HepG2 (cell line): ENCODE results near the gene TAAR6. TPM values are rescaled to one million over a fixed set of nuclear protein-coding genes. Genes with fewer than 3 reads are reported as not detected.
A peak's percentile ranks its signal among the peaks of the same experiment; 100 is the strongest.

ENCODE experiments used
- ATAC-seq: fragments of 200-7000 bp; cut with Tn5 transposase; 3 replicates; pipeline ENCODE4 v1.9.1; 2020; ENCODE audit warnings: mild to moderate bottlenecking, moderate library complexity
- BruUV-seq: library from RNA; stranded (reverse); fragments of 400-500 nt; replicated peaks from 2 replicates; lab custom pipeline; 2021; lab: Mats Ljungman, UMichigan
- CTCF ChIA-PET: fragments of 300-600 bp; formaldehyde crosslinking; extraction: SDS; loops from one replicate; lab custom pipeline; 2021; ENCODE audit warnings: low total read pairs, inconsistent platforms, low intra/inter-chr PET ratio; lab: Yijun Ruan, JAX
- POLR2A ChIA-PET: fragments of 350-600 bp; sonication (Branson Sonifier 250); formaldehyde crosslinking; loops from one replicate; lab custom pipeline; 2020; ENCODE audit warnings: antibody characterized with exemption, inconsistent platforms; lab: Yijun Ruan, JAX
- DNase-seq: peaks from one replicate; pipeline ENCODE4 v3.0.0-alpha.2; 2015; ENCODE audit warnings: low spot score
- FAIRE-seq: peaks from 3 replicates; lab custom pipeline; 2011; peaks lifted over from hg19 to GRCh38; lab: Jason Lieb, UNC
- H2AFZ ChIP-seq: one replicate; pipeline ENCODE4 v1.6.1; 2011; ENCODE audit warnings: low read length, inconsistent platforms
- H3K27ac ChIP-seq: fragments of 300-600 bp; 3 replicates; pipeline ENCODE4 v1.8.0; 2011; ENCODE audit warnings: mixed run types, mild to moderate bottlenecking, mixed read lengths, low read length, inconsistent platforms; ENCODE audit not compliant: insufficient read depth; ENCODE audit errors: extremely low read length
- H3K27me3 ChIP-seq, 2 experiments: fragments of 200-600 bp in 1 of 2; 2 replicates in 1 of 2; 3 replicates in 1 of 2; pipeline versions ENCODE4 v1.6.0 to v1.8.0; 2011; ENCODE audit warnings: low read length in 2 of 2, mild to moderate bottlenecking in 2 of 2, moderate library complexity in 2 of 2, inconsistent platforms in 1 of 2; ENCODE audit not compliant: insufficient read depth in 2 of 2, control insufficient read depth in 1 of 2
- H3K36me3 ChIP-seq, 2 experiments: fragments of 200-600 bp in 1 of 2; replicated peaks in 1 of 2; 2 replicates in 1 of 2; 3 replicates in 1 of 2; pipeline versions ENCODE4 v1.5.1 to v1.8.0; 2011; ENCODE audit warnings: low read length in 2 of 2, inconsistent platforms in 1 of 2; ENCODE audit not compliant: insufficient read depth in 2 of 2, control insufficient read depth in 1 of 2
- H3K4me1 ChIP-seq: 2 replicates; pipeline ENCODE4 v1.5.1; 2012; ENCODE audit warnings: low read length, inconsistent platforms; ENCODE audit not compliant: insufficient read depth
- H3K4me2 ChIP-seq: 2 replicates; pipeline ENCODE4 v1.6.0; 2011; ENCODE audit warnings: low read depth, low read length, inconsistent platforms
- H3K4me3 ChIP-seq, 3 experiments: fragments of 200-600 bp in 1 of 3; sonication (generic), shearing (Covaris generic) in 1 of 3; replicated peaks in 1 of 3; 2 replicates each; pipeline ENCODE4 v1.5.1; 2011 to 2016; ENCODE audit warnings: low read length in 3 of 3, inconsistent platforms in 2 of 3, low read depth in 2 of 3, mild to moderate bottlenecking in 2 of 3, control low read depth in 1 of 3, mixed read lengths in 1 of 3; ENCODE audit not compliant: insufficient read depth in 1 of 3
- H3K79me2 ChIP-seq: one replicate; pipeline ENCODE4 v1.6.1; 2011; ENCODE audit warnings: low read length, inconsistent platforms; ENCODE audit not compliant: insufficient read depth
- H3K9ac ChIP-seq: 2 replicates; pipeline ENCODE4 v1.6.0; 2011; ENCODE audit warnings: mild to moderate bottlenecking, low read depth, low read length, inconsistent platforms; ENCODE audit not compliant: insufficient read depth
- H3K9me3 ChIP-seq: 2 replicates; pipeline ENCODE4 v1.5.1; 2012; ENCODE audit warnings: mild to moderate bottlenecking, low read length
- H4K20me1 ChIP-seq: 2 replicates; pipeline ENCODE4 v1.6.0; 2011; ENCODE audit warnings: inconsistent platforms, mild to moderate bottlenecking, low read length, moderate library complexity; ENCODE audit not compliant: insufficient read depth
- BRF2 ChIP-seq: sonication (generic); formaldehyde crosslinking; IDR thresholded peaks from 2 replicates; pipeline ENCODE4 v1.8.1; 2022; ENCODE audit warnings: mild to moderate bottlenecking, missing genetic modification reagents
- CTCF ChIP-seq: sonication (generic); formaldehyde crosslinking; IDR thresholded peaks from 2 replicates; pipeline ENCODE4 v1.5.0; 2020; ENCODE audit warnings: mild to moderate bottlenecking, missing genetic modification reagents, moderate library complexity
- FOXO1 ChIP-seq: sonication (generic); formaldehyde crosslinking; IDR thresholded peaks from 2 replicates; pipeline ENCODE4 v1.4.0; 2020; ENCODE audit warnings: missing genetic modification reagents
- KDM5B ChIP-seq: sonication (generic); formaldehyde crosslinking; IDR thresholded peaks from 2 replicates; pipeline ENCODE4 v1.4.0; 2020; ENCODE audit warnings: missing genetic modification reagents, mild to moderate bottlenecking, borderline replicate concordance
- NR2F1 ChIP-seq, 2 experiments: fragments of 450-650 bp in 1 of 2; formaldehyde crosslinking in 1 of 2; IDR thresholded peaks; 2 replicates each; pipeline versions ENCODE4 v1.5.0 to v1.6.1; 2016 to 2020; ENCODE audit warnings: mild to moderate bottlenecking in 1 of 2, missing compliant biosample characterization in 1 of 2, missing genetic modification reagents in 1 of 2, moderate library complexity in 1 of 2
- RNF2 ChIP-seq: fragments of 450-650 bp; conservative IDR thresholded peaks from 2 replicates; pipeline ENCODE4 v1.6.1; 2016; ENCODE audit warnings: low read depth
- SMC3 ChIP-seq: IDR thresholded peaks from 2 replicates; pipeline ENCODE4 v1.6.1; 2011; ENCODE audit warnings: low read length, improper control_type of control experiment
- SP2 ChIP-seq: sonication (generic); formaldehyde crosslinking; IDR thresholded peaks from 2 replicates; pipeline ENCODE4 v1.5.1; 2020; ENCODE audit warnings: mild to moderate bottlenecking, missing genetic modification reagents
- STAG1 ChIP-seq: sonication (generic); formaldehyde crosslinking; IDR thresholded peaks from 2 replicates; pipeline ENCODE4 v1.4.0; 2020; ENCODE audit warnings: missing genetic modification reagents
- YY1 ChIP-seq: IDR thresholded peaks from 2 replicates; pipeline ENCODE4 v1.6.1; 2011; ENCODE audit warnings: low read length, low read depth, moderate library complexity, mild to moderate bottlenecking; ENCODE audit not compliant: insufficient read depth, insufficient replicate concordance
- ZMYM4 ChIP-seq: sonication (generic); formaldehyde crosslinking; IDR thresholded peaks from 2 replicates; pipeline ENCODE4 v1.8.1; 2023; ENCODE audit warnings: mild to moderate bottlenecking, missing genetic modification reagents
- ZNF362 ChIP-seq: sonication (generic); formaldehyde crosslinking; IDR thresholded peaks from 2 replicates; pipeline ENCODE4 v1.4.0; 2020; ENCODE audit warnings: missing genetic modification reagents, mild to moderate bottlenecking, borderline replicate concordance
- WGBS: methylation state at CpG from one replicate; pipeline ENCODE4 v1.1.6; 2017; ENCODE audit warnings: low lambda C conversion rate; 5-methylcytosine and 5-hydroxymethylcytosine counted together
- in situ Hi-C: cut with HindIII; loops from 2 replicates; pipeline ENCODE4 v1.10.0; 2017; ENCODE audit warnings: low pct_unique_long_range_greater_than_20kb; ENCODE audit not compliant: extremely low pct_ligation_motif_present
- intact Hi-C: fragments of 100-400 bp; cut with micrococcal nuclease; formaldehyde crosslinking; loops from one replicate; pipeline ENCODE4 v1.10.0; 2022; ENCODE audit not compliant: unreplicated experiment
- polyA plus RNA-seq, 8 experiments: library from polyadenylated mRNA; depleted of rRNA in 3 of 8; stranded (reverse) in 7 of 8; unstranded in 1 of 8; fragments of >200 nt; fragmentation: Illumina TruSeq in 4 of 8; extraction: Trizol in 4 of 8; gene quantifications; 2 replicates each; pipeline versions ENCODE4 v1.2.1 to v1.2.3, GENCODE V29; 2011 to 2016; ENCODE audit warnings: low read depth in 4 of 8, missing spikeins in 1 of 8, mixed read lengths in 1 of 8; ENCODE audit not compliant: insufficient read depth in 1 of 8
- total RNA-seq, 5 experiments: library from RNA; depleted of rRNA; stranded (reverse); fragments of >200 nt; fragmentation: Illumina TruSeq; extraction: Trizol; gene quantifications; 2 replicates each; pipeline ENCODE4 v1.2.3, GENCODE V29; 2016; ENCODE audit warnings: low read depth in 1 of 5
- TF ChIP-seq, protein P1 (sequence below): sonication (generic); formaldehyde crosslinking; IDR thresholded peaks from 2 replicates; pipeline ENCODE4 v1.8.1; 2023; ENCODE audit warnings: mild to moderate bottlenecking, missing genetic modification reagents, borderline replicate concordance

Gene TAAR6
- total and polyA plus RNA-seq, 2 of the 13 experiments (the other 11 are each of a cell fraction or from before 2014, with no cell fraction given) = not detected

DNA sequence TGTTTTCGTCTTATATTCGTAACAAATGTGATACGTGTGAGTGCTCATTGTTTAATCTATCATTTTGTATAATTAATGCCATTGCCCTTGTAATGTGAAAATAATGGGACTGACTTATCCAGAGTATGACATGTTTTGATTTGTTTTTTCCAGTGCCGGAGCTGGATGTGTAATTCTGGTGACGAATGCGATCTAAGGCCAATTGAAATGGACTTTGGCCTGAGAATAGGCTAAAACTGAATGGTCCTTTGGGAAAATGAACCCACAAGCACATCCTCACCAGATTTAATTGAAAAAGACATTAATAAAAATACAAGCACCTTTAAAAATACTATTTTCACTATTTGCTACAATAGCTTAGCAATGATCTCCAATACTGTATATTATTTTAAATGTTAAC, 26.1 kb downstream of the TAAR6 start (continued):
- TF ChIP-seq ZNF362 (CRISPR knock-in tag) (no peak), SP2 (CRISPR knock-in tag) (no peak)
- TF ChIP-seq, all 625 proteins: peak for 0

DNA sequence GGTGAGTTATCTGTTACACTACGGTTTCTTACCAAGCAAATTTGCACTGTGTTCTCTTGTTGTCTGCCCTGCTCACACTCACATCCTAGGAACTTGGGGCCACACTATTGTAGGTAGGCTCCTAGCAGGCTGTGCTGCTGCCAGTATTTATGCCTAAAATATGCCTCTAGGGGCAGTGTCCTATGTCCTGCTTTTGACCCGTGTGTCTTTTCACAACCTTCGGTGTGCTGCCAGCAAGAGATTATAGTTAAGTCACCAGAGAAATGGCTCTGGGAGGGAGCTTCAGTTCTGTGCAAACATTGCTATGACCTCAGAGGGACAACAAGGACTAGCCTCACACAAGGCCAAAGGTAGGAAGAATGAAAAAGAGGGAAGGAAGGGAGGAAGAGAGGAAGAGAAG, 28.4 kb downstream of the TAAR6 start:
- ATAC-seq (peak; percentile 100), DNase-seq (peak; percentile 57)
- H4K20me1 ChIP-seq = no peaks in the 10 kb centered on the region
- in situ Hi-C loops = no loop called here
- no peaks in the 10 kb centered on the region for H3K36me3 ChIP-seq
- no peak overlapping the region for H3K4me3 ChIP-seq
- H3K4me2 ChIP-seq = no peak overlapping the region
- TF ChIP-seq NR2F1 (CRISPR knock-in tag; IDR thresholded peaks at IDR 0.05) (0 out of 4 replicates have a peak, but pooled peaks of 1 of the 2 experiments have one; percentile 12), FOXO1 (CRISPR knock-in tag) (0 out of 2 replicates have a peak, but pooled peaks have one; percentile 30), YY1 (no peak), CTCF (peak; percentile 56), SMC3 (peak; percentile 27; the same call in 1 of the 2 replicates), BRF2 (CRISPR knock-in tag) (no peak), RNF2 (0 out of 2 replicates have a peak, but pooled peaks have one; percentile 36), ZMYM4 (peak; percentile 48), STAG1 (peak; percentile 41), KDM5B (CRISPR knock-in tag) (no peak)
- TF ChIP-seq, protein P1, sequence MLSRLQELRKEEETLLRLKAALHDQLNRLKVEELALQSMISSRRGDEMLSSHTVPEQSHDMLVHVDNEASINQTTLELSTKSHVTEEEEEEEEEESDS (CRISPR knock-in tag) = no peak
- TF ChIP-seq, all 625 proteins: peak for 7
- ChIA-PET CTCF (no interaction called here), POLR2A (no interaction called here)
- H2AFZ ChIP-seq = no peak overlapping the region
- intact Hi-C loops = loop anchor here (5.0 kb wide), 2 partner anchors 44 to 169 kb away; no protein-coding TSS in a partner anchor
- peak; percentile 18 for FAIRE-seq
- no peaks in the 10 kb centered on the region for H3K9me3 ChIP-seq
- no peaks in the 10 kb centered on the region for H3K4me1 ChIP-seq
- 20% methylated on average over 3 of the region's 3 CpGs for whole genome bisulfite sequencing
- no peak overlapping the region for H3K9ac ChIP-seq
- no peak overlapping the region for H3K27ac ChIP-seq
- no peaks in the 10 kb centered on the region for H3K79me2 ChIP-seq
- H3K27me3 ChIP-seq = no peaks in the 10 kb centered on the region; a peak in 1 of 5 replicates
- no TSS peak for BruUV-seq
